Activated CD4-positive, CD25-positive, alpha-beta regulatory T cell treated with anti-CD3 and anti-CD28 coated beads, Interleukin-2, amount 50 U/mL, for 24 hours (primary cell): ENCODE data around the gene PSMB2.

Experiments used
- ATAC-seq, 2 donors: fragments of 150-1000 bp; cut with Tn5 transposase; one replicate each; pipeline ENCODE4 v1.10.0; 2021; ENCODE audit warnings: mild to moderate bottlenecking in 1 of 2, moderate library complexity in 1 of 2

Gene PSMB2

GRCh38 chr1:35640380-35641232 is 720 bp downstream of the PSMB2 start:
- ATAC-seq = no peak

GRCh38 chr1:35637401-35637809 is 3.9 kb downstream of the PSMB2 start:
- no peak for ATAC-seq

- no peak for ATAC-seq
These were observed 7.8 kb downstream of the PSMB2 start for GRCh38 chr1:35633547-35633946.

GRCh38 chr1:35631396-35631795 is 9.9 kb downstream of the PSMB2 start:
- no peak for ATAC-seq

- ATAC-seq = no peak
These were observed 12.3 kb downstream of the PSMB2 start for GRCh38 chr1:35629051-35629450.

- ATAC-seq = no peak
These were observed 17.5 kb downstream of the PSMB2 start for GRCh38 chr1:35623832-35624231.

- no peak for ATAC-seq
These were observed 18.7 kb downstream of the PSMB2 start for GRCh38 chr1:35622510-35623178.

- ATAC-seq = no peak
These were observed 21.8 kb downstream of the PSMB2 start for GRCh38 chr1:35619237-35620121.

GRCh38 chr1:35615440-35615839 is 25.9 kb downstream of the PSMB2 start:
- ATAC-seq = no peak

- ATAC-seq = no peak
These were observed 29.7 kb downstream of the PSMB2 start for GRCh38 chr1:35611655-35612054.

GRCh38 chr1:35605867-35606182 is 35.5 kb downstream of the PSMB2 start:
- ATAC-seq = no peak

GRCh38 chr1:35605071-35605866 is 36.1 kb downstream of the PSMB2 start:
- no peak for ATAC-seq

GRCh38 chr1:35603941-35604340 is 37.4 kb downstream of the PSMB2 start:
- ATAC-seq = no peak

GRCh38 chr1:35603468-35603867 is 37.9 kb downstream of the PSMB2 start:
- no peak for ATAC-seq

- no peak for ATAC-seq
These were observed 40.7 kb downstream of the PSMB2 start for GRCh38 chr1:35600593-35600992.

- no peak for ATAC-seq
These were observed 41.9 kb downstream of the PSMB2 start for GRCh38 chr1:35599411-35599810.

- no peak for ATAC-seq
These were observed 42.4 kb downstream of the PSMB2 start for GRCh38 chr1:35598895-35599294.

- no peak for ATAC-seq
These were observed 43.5 kb downstream of the PSMB2 start for GRCh38 chr1:35597870-35598269.

GRCh38 chr1:35595684-35596083 is 45.6 kb downstream of the PSMB2 start:
- ATAC-seq = no peak

GRCh38 chr1:35594005-35594760 is 47.1 kb downstream of the PSMB2 start:
- ATAC-seq = no peak

GRCh38 chr1:35592991-35593769 is 48.1 kb downstream of the PSMB2 start:
- peak; percentile 11 to 19 for ATAC-seq
